GM12892 (cell line): ENCODE results near the gene PTK7.

Experiments
- POLR2A ChIP-seq: IDR thresholded peaks from 2 replicates; pipeline ENCODE4 v1.6.1; 2011; ENCODE audit warnings: low read depth, low read length, control low read depth
- POLR2AphosphoS5 ChIP-seq: IDR thresholded peaks from 2 replicates; pipeline ENCODE4 v1.6.1; 2011; ENCODE audit warnings: low read depth, low read length, control low read depth

GRCh38 chr6:43093436-43094289 is 17.5 kb downstream of the PTK7 start:
- no peak for TF ChIP-seq POLR2AphosphoS5
- TF ChIP-seq POLR2A: no peak
